H9 (cell line): ENCODE data around the gene CHSY1. TPM values are rescaled to one million over a fixed set of nuclear protein-coding genes. Genes with fewer than 3 reads are reported as not detected.

Experiments used
- DNase-seq: peaks from one replicate; pipeline ENCODE4 v3.0.0-alpha.2; 2017
- H2AFZ ChIP-seq: one replicate; pipeline ENCODE4 v1.6.1; 2013; ENCODE audit warnings: mild to moderate bottlenecking, low read length, control low read depth, moderate library complexity
- H2AK5ac ChIP-seq: 2 replicates; pipeline ENCODE4 v1.6.1; 2013; ENCODE audit warnings: low read length, control low read depth, mixed read lengths; ENCODE audit not compliant: insufficient read length
- H2BK120ac ChIP-seq: one replicate; pipeline ENCODE4 v1.6.1; 2013; ENCODE audit warnings: low read depth, mild to moderate bottlenecking, low read length, control low read depth, inconsistent platforms; ENCODE audit not compliant: poor library complexity, severe bottlenecking
- H2BK12ac ChIP-seq: 2 replicates; pipeline ENCODE4 v1.6.1; 2013; ENCODE audit warnings: low read length, control low read depth, mixed read lengths, low read depth; ENCODE audit not compliant: insufficient read length
- H2BK15ac ChIP-seq: 2 replicates; pipeline ENCODE4 v1.6.1; 2013; ENCODE audit warnings: low read depth, low read length, control low read depth
- H2BK20ac ChIP-seq: one replicate; pipeline ENCODE4 v1.6.1; 2013; ENCODE audit warnings: low read depth, mild to moderate bottlenecking, low read length, control low read depth, inconsistent platforms; ENCODE audit not compliant: poor library complexity, severe bottlenecking
- H2BK5ac ChIP-seq: 2 replicates; pipeline ENCODE4 v1.6.1; 2013; ENCODE audit warnings: low read length, control low read depth, mixed read lengths; ENCODE audit not compliant: insufficient read length
- H3K14ac ChIP-seq: 2 replicates; pipeline ENCODE4 v1.6.1; 2013; ENCODE audit warnings: low read length, control low read depth; ENCODE audit not compliant: insufficient read depth
- H3K18ac ChIP-seq: 2 replicates; pipeline ENCODE4 v1.6.1; 2013; ENCODE audit warnings: low read depth, mild to moderate bottlenecking, mixed read lengths, low read length, control low read depth; ENCODE audit not compliant: insufficient read length
- H3K23ac ChIP-seq: 2 replicates; pipeline ENCODE4 v1.6.1; 2013; ENCODE audit warnings: low read length, control low read depth, mixed read lengths, low read depth; ENCODE audit not compliant: insufficient read length
- H3K23me2 ChIP-seq: 2 replicates; pipeline ENCODE4 v1.6.1; 2013; ENCODE audit warnings: low read depth, mild to moderate bottlenecking, mixed read lengths, low read length, control low read depth; ENCODE audit not compliant: insufficient read length, poor library complexity, severe bottlenecking
- H3K27ac ChIP-seq: 2 replicates; pipeline ENCODE4 v1.5.1; 2013; ENCODE audit warnings: low read length, control low read depth, mixed read lengths, low read depth; ENCODE audit not compliant: insufficient read length
- H3K27me3 ChIP-seq: 2 replicates; pipeline ENCODE4 v1.6.1; 2013; ENCODE audit warnings: low read length, control low read depth, inconsistent platforms; ENCODE audit not compliant: insufficient read depth
- H3K4ac ChIP-seq: 2 replicates; pipeline ENCODE4 v1.6.1; 2013; ENCODE audit warnings: low read depth, mild to moderate bottlenecking, control low read depth, inconsistent platforms, low read length, moderate library complexity
- H3K4me1 ChIP-seq: 2 replicates; pipeline ENCODE4 v1.6.1; 2013; ENCODE audit warnings: low read length, control low read depth, inconsistent platforms; ENCODE audit not compliant: insufficient read depth
- H3K4me2 ChIP-seq: 2 replicates; pipeline ENCODE4 v1.6.1; 2013; ENCODE audit warnings: low read length, control low read depth, mixed read lengths; ENCODE audit not compliant: insufficient read length, insufficient read depth
- H3K56ac ChIP-seq: 2 replicates; pipeline ENCODE4 v1.6.1; 2013; ENCODE audit warnings: low read depth, mild to moderate bottlenecking, mixed read lengths, low read length, control low read depth; ENCODE audit not compliant: insufficient read length
- H3K79me1 ChIP-seq: 2 replicates; pipeline ENCODE4 v1.6.1; 2013; ENCODE audit warnings: low read depth, mild to moderate bottlenecking, moderate library complexity, low read length, control low read depth, inconsistent platforms; ENCODE audit not compliant: insufficient read depth, poor library complexity, severe bottlenecking
- H3K79me2 ChIP-seq: 2 replicates; pipeline ENCODE4 v1.6.1; 2013; ENCODE audit warnings: low read length, control low read depth, inconsistent platforms; ENCODE audit not compliant: insufficient read depth
- H3K9ac ChIP-seq: 2 replicates; pipeline ENCODE4 v1.6.1; 2013; ENCODE audit warnings: low read length, control low read depth, mixed read lengths; ENCODE audit not compliant: insufficient read length; ENCODE audit errors: extremely low read depth
- H3K9me3 ChIP-seq: one replicate; pipeline ENCODE4 v1.6.1; 2013; ENCODE audit warnings: low read depth, low read length, inconsistent platforms; ENCODE audit not compliant: control insufficient read depth
- H3T11ph ChIP-seq: one replicate; pipeline ENCODE4 v1.6.1; 2013; ENCODE audit warnings: mild to moderate bottlenecking, low read length, control low read depth, inconsistent platforms
- H4K20me1 ChIP-seq: one replicate; pipeline ENCODE4 v1.6.1; 2013; ENCODE audit not compliant: control insufficient read depth, insufficient read length, insufficient read depth
- H4K5ac ChIP-seq: 2 replicates; pipeline ENCODE4 v1.6.1; 2013; ENCODE audit warnings: low read depth, mild to moderate bottlenecking, mixed read lengths, low read length, control low read depth; ENCODE audit not compliant: insufficient read length
- H4K8ac ChIP-seq: replicated peaks from 2 replicates; pipeline ENCODE4 v1.6.1; 2013; ENCODE audit warnings: low read length, control low read depth, mixed read lengths, low read depth; ENCODE audit not compliant: insufficient read length
- H4K91ac ChIP-seq: 2 replicates; pipeline ENCODE4 v1.6.1; 2013; ENCODE audit warnings: low read depth, mild to moderate bottlenecking, moderate library complexity, mixed read lengths, low read length, control low read depth; ENCODE audit not compliant: insufficient read length
- H3K27ac Mint-ChIP-seq, 3 experiments: 2 replicates in 2 of 3; 3 replicates in 1 of 3; pipeline ENCODE4 v1.8.0; 2020 to 2021; ENCODE audit warnings: mixed read lengths in 3 of 3, mild to moderate bottlenecking in 1 of 3, moderate library complexity in 1 of 3
- H3K27me3 Mint-ChIP-seq: 2 replicates; pipeline ENCODE4 v1.8.0; 2021; ENCODE audit warnings: low read depth, mild to moderate bottlenecking, moderate library complexity, mixed read lengths
- H3K36me3 Mint-ChIP-seq, 3 experiments: 2 replicates in 2 of 3; 3 replicates in 1 of 3; pipeline ENCODE4 v1.8.0; 2020 to 2021; ENCODE audit warnings: low read depth in 3 of 3, mixed read lengths in 3 of 3; ENCODE audit not compliant: insufficient read depth in 1 of 3
- H3K4me1 Mint-ChIP-seq, 2 experiments: 2 replicates each; pipeline ENCODE4 v1.8.0; 2020; ENCODE audit warnings: mixed read lengths in 2 of 2
- H3K4me3 Mint-ChIP-seq, 2 experiments: 2 replicates in 1 of 2; 3 replicates in 1 of 2; pipeline ENCODE4 v1.8.0; 2020 to 2021; ENCODE audit warnings: mild to moderate bottlenecking in 2 of 2, mixed read lengths in 2 of 2, moderate library complexity in 1 of 2
- H3K9me3 Mint-ChIP-seq, 2 experiments: 2 replicates in 1 of 2; 3 replicates in 1 of 2; pipeline ENCODE4 v1.8.0; 2020; ENCODE audit warnings: mild to moderate bottlenecking in 2 of 2, mixed read lengths in 2 of 2, moderate library complexity in 1 of 2
- CTCF ChIP-seq: fragments of 200-600 bp; sonication (generic); conservative IDR thresholded peaks from 3 replicates; pipeline ENCODE4 v1.8.0; 2021; ENCODE audit warnings: antibody characterized with exemption, mild to moderate bottlenecking
- WGBS: extraction: QIAGEN DNeasy Blood & Tissue Kit; methylation state at CpG from one replicate; pipeline ENCODE4 v1.1.7; 2013; ENCODE audit warnings: missing lambda C conversion rate, low lambda C conversion rate, mixed read lengths; ENCODE audit not compliant: insufficient read length; ENCODE audit errors: extremely low coverage; 5-methylcytosine and 5-hydroxymethylcytosine counted together
- total RNA-seq: library from RNA; stranded (reverse); gene quantifications from 2 replicates; pipeline ENCODE4 v1.2.1, GENCODE V29; 2021

CHSY1 gene
- total RNA-seq, 1 experiment from 2014 or later: 68.3 TPM

- no peaks in the 10 kb centered on the region for H3K27me3 ChIP-seq
- H4K5ac ChIP-seq: no peak overlapping the region
- H2AFZ ChIP-seq: no peak overlapping the region
- no peaks in the 10 kb centered on the region for H3K79me1 ChIP-seq
- H2BK5ac ChIP-seq: no peak overlapping the region
- no peak for DNase-seq
- no peak overlapping the region for H3K14ac ChIP-seq
- no peak overlapping the region for H3T11ph ChIP-seq
- no peaks in the 10 kb centered on the region for H4K20me1 ChIP-seq
- H3K56ac ChIP-seq: no peak overlapping the region
- Mint-ChIP-seq H3K36me3 (peaks cover 11 to 14% (median 11%) of the 10 kb centered on the region in 3 experiments), H3K4me3 (no peak overlapping the region), H3K4me1 (peaks cover 11 to 14% of the 10 kb centered on the region in 2 experiments), H3K9me3 (peaks cover 7 to 20% of the 10 kb centered on the region in 2 experiments; a peak in 4 of 5 replicates), H3K27ac (peak overlapping the region in 1 of 3 experiments; percentile 77; a peak in 3 of 7 replicates), H3K27me3 (no peaks in the 10 kb centered on the region)
- no peaks in the 10 kb centered on the region; the same call in none of the 2 replicates for H3K4me1 ChIP-seq
- H2BK12ac ChIP-seq: no peak overlapping the region
- H3K9ac ChIP-seq: no peak overlapping the region
- H2BK15ac ChIP-seq: no peak overlapping the region
- no peak overlapping the region for H3K4ac ChIP-seq
- H3K18ac ChIP-seq: no peak overlapping the region
- no peak overlapping the region for H3K27ac ChIP-seq
- no peaks in the 10 kb centered on the region for H3K79me2 ChIP-seq
- H3K23ac ChIP-seq: no peak overlapping the region
- H2AK5ac ChIP-seq: no peak overlapping the region
- no peaks in the 10 kb centered on the region for H3K9me3 ChIP-seq
- no CpG with 5 or more reads among the region's 18 CpGs for WGBS
- no peak overlapping the region for H4K91ac ChIP-seq
- no peak overlapping the region for H4K8ac ChIP-seq
- H3K23me2 ChIP-seq: no peaks in the 10 kb centered on the region
- no peak for TF ChIP-seq CTCF
- no peak overlapping the region for H2BK120ac ChIP-seq
- H3K4me2 ChIP-seq: no peak overlapping the region
- no peak overlapping the region for H2BK20ac ChIP-seq
Observed at GRCh38 chr15:101131489-101132389, 120.1 kb downstream of the CHSY1 start.
